Raji (cell line): ENCODE data around the gene SHISA8.
A peak's percentile ranks its signal among the peaks of the same experiment; 100 is the strongest.

Experiments
- POLR2A ChIP-seq: IDR thresholded peaks from 2 replicates; pipeline ENCODE4 v1.6.1; 2011; ENCODE audit warnings: low read depth, low read length, control low read depth; ENCODE audit not compliant: insufficient read depth

Gene SHISA8

GRCh38 chr22:41915035-41915785, at the start of gene SHISA8:
Gene SHISA8 (minus strand): TSS chr22:41915074. CDS start chr22:41914667, 407 bp downstream.
- TF ChIP-seq POLR2A: no peak

- no peak for TF ChIP-seq POLR2A
Observed at GRCh38 chr22:41964112-41964491, 49.2 kb upstream of the SHISA8 start.

DNA sequence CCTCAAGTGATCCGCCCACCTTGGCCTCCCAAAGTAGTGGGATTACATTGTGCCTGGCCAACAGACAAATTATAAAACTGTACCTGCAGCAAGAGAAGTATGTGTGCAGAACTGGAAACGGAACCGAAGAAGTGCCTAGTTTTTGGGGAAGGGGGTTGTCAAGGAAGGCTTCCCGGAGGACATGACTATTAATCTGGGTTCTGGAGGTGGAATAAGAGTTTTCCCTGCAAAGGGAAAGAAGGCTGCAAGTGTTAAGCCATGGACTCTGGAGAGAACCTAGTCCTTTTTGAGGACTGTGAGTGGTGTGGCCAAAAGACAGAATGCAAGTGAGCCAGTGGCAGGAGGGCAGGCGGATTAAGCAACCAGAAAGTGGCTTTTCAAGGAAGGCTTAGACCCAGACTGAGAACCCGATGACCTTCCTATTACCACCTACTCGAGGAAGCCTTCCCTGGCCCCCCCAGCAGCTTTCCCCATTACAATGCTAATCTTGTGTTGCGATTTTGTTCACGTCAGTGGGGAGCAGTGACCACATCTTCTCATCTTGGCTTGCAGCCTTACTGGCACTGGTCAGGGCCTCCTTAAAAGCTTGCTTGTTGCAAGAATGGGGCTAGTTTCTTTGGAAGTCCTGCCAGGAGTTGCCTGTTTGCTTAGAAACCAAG, 48.7 kb upstream of the SHISA8 start:
- TF ChIP-seq POLR2A: no peak

- TF ChIP-seq POLR2A: no peak
Observed at GRCh38 chr22:41957941-41958556, 43.2 kb upstream of the SHISA8 start.

DNA sequence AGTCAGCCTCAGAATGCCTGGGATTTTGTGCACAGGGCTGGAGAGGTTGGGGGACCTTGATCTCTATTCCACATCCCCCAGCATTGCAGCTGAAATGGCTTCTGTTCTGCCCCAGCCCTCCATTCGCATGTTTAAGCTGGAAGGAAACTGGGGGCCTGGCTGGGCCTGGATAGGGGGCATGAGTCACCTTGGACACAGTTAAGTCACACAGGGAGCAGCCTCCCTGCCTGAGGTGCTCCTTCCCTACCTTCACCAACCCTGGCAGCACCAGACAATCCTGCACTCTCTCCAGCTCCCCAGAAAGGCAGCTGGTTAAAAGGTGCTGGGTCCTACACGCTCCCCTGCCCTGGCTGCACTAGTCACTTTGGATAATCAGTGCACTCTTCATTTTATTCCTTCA, 37.8 kb upstream of the SHISA8 start:
- TF ChIP-seq POLR2A: no peak; the same call in 1 of the 2 replicates

DNA sequence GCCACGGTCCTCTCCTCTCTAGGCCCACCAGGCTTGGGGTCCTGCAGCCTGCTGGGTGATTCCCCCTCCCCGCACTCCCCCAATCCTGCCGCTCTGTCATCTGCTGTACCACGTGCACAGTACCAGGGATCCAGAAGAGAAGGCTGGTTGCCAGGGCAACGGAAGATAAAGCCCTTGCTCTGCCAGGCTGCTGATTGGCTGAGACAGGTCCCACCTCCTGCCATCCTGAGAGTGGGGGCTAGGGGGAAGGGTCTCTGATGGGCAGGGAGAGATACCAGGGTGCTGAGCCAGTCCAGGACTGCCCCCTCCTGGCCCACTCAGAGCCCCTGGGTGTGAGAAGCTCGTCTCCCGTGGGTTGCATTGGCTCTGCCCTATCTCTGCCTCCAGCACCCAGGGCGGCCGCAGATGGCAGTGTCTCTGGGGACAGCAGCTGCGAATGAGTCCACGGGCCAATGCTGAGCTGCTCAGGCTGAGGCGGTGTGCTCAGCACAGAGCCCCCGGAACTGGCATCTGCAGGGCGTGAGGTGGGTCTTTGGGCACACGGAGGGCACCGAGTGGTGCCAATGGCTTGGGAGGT, 37.1 kb upstream of the SHISA8 start, which contains the start of gene SMIM45:
TSS of gene SMIM45 (plus strand) at position 253 of the 577 bp plus-strand sequence.
- peak; percentile 50 for TF ChIP-seq POLR2A

DNA sequence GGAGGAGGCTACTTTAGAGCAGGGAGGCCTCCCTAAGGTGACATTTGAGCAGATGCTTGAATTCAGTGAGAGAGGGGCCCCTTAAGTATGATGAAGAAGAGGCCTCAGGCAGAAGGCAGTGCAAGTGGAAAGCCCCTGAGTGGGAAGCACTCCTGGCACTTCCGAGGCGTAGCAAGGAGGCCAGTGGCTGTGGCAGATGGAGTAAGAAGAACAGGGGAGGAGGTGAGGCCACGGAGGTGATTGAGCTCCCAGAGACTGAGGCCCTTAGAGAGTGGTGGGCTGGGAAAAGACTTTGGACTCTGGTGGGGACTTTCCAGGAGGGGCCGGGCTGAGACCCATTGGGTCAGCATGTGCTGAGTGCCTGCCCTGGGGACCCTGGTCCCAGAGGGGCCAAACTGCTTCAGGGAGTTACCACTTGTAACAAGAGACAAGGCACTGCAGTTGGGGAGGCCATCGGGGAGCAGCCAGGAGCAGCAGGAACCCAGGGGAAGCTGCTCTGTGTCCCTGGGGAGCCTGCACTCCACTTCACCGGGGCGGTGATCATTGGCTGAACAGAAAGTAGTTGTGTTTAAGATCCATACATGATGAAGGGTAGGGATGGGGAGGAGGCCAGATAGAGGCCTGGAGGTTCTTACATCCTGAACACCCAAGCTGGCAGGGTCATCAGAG, 34.6 kb upstream of the SHISA8 start:
- 0 out of 2 replicates have a peak, but pooled peaks have one; percentile 16 for TF ChIP-seq POLR2A

DNA sequence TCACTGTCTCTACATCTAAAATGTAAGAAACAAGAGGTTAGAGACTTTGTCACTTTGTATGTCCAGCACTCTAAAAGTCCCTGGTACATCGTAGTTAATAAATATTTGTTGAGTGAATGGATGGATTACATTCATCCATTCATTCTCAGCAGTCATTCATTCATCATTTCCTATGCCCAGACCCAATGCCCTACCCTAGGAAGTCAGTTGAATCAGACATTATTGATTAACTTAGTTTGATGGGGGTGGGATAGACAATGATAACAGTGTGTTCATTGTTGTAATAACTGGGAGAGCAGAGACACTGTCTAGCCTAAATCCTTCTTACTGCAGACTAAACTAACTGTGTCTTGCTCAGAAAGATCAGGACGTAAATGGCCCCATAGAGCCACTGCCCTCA, 33.3 kb upstream of the SHISA8 start:
- no peak for TF ChIP-seq POLR2A

- no peak; the same call in 1 of the 2 replicates for TF ChIP-seq POLR2A
Observed at GRCh38 chr22:41947424-41948080, 32.7 kb upstream of the SHISA8 start.

- peak; percentile 79 for TF ChIP-seq POLR2A
Observed at GRCh38 chr22:41946629-41947423, 32.0 kb upstream of the SHISA8 start, which contains the start of gene CENPM. Gene CENPM (minus strand): TSS chr22:41947152. CDS start chr22:41947076, 76 bp downstream.

- TF ChIP-seq POLR2A: no peak
Observed at GRCh38 chr22:41943661-41944209, 28.9 kb upstream of the SHISA8 start.

GRCh38 chr22:41940832-41941765, 26.2 kb upstream of the SHISA8 start:
- peak; percentile 24; the same call in 1 of the 2 replicates for TF ChIP-seq POLR2A

DNA sequence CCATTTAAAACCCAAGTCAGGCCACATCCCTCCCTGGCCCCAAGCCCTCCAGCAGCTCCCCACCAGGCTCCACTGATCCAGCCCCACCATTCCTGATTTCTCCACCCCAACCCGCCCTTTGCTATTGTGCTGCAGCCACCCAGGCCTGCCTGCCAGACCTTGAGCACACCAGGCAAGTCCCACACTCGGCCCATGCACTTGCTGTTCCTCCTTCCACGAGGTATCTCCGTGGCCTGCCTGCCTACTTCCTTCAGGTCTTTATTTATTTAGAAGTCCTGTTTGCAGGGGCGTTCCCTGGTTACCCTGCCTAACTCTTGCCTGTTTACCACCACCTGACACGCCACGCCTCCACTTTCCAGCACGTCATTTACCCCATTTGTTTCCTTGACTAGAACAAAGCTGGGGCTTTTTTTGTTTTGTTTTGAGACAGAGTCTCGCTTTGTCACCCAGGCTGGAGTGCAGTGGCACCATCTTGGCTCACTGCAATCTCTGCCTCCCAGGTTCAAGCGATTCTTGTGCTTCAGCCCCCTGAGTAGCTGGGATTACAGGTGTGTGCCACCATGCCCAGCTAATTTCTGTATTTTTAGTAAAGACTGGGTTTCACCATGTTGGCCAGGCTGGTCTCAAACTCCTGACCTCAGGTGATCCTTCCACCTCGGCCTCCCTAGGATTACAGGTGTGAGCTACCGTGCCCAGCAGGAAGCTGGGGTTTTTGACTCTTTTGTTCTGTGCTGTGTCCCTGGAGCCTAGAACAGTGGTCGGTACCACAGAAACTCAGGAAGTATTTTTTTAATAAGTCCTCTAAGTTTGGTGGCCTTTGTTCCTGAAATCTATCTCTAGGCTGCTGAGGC, 25.3 kb upstream of the SHISA8 start:
- peak; percentile 68 for TF ChIP-seq POLR2A
